Duodenal mucosa (tissue), 2 donors: ENCODE data around the gene SCG5.
A peak's percentile ranks its signal among the peaks of the same experiment; 100 is the strongest.

Source experiments
- H3K27ac ChIP-seq: one replicate; pipeline ENCODE4 v1.7.0; 2013; ENCODE audit warnings: low read depth, low read length
- H3K27me3 ChIP-seq, 2 donors: one replicate each; pipeline ENCODE4 v1.7.0; 2013; ENCODE audit warnings: low read length in 2 of 2, control low read depth in 1 of 2; ENCODE audit not compliant: insufficient read depth in 2 of 2, control insufficient read depth in 1 of 2
- H3K36me3 ChIP-seq, 2 donors: one replicate each; pipeline ENCODE4 v1.7.0; 2013; ENCODE audit warnings: low read length in 2 of 2, control low read depth in 1 of 2; ENCODE audit not compliant: insufficient read depth in 2 of 2, control insufficient read depth in 1 of 2
- H3K4me1 ChIP-seq, 2 donors: one replicate each; pipeline ENCODE4 v1.7.0; 2013; ENCODE audit warnings: low read length in 2 of 2, control low read depth in 1 of 2; ENCODE audit not compliant: insufficient read depth in 2 of 2, control insufficient read depth in 1 of 2
- H3K4me3 ChIP-seq, 2 donors: one replicate each; pipeline ENCODE4 v1.7.0; 2013; ENCODE audit warnings: low read length in 2 of 2, low read depth in 1 of 2
- H3K9ac ChIP-seq, 2 donors: one replicate each; pipeline ENCODE4 v1.7.0; 2013; ENCODE audit warnings: low read length in 2 of 2, low read depth in 1 of 2
- H3K9me3 ChIP-seq, 2 donors: one replicate each; pipeline ENCODE4 v1.7.0; 2013; ENCODE audit warnings: low read length in 2 of 2, control low read depth in 1 of 2; ENCODE audit not compliant: control insufficient read depth in 1 of 2

SCG5 gene

DNA sequence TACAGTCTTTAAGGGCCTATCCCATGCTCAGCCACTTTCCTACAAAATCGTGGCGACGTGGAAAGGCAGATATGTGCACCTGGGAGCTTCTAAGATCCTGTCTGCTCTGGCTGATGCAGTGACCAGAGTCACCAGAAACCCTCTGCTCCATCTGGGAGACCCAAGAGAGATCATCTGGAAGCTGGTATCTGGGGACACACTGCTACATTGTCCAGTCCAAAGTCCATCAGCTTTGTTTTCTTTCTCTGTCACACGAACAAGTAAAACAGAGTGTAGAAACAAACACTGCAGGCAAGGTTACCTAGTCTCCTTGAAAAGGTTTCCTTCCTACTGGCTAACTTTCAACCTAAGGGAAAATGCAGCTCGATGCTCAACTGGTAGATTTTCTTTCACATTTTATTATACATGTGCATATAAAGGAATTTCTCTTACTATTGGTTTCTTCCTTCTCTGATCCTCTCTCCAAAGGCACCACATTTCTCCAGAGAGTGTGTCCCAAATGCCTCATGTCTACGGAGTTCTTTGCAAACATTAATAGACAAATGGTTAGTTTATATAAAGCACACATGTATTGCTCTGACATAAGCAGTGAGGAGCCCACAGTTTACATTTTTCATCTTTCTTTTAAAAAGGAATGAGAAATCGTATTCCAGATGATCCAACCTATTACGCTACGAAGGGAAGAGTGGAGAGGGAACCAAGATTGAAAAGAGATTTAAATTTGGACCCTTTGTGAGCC lies 68.0 kb downstream of the SCG5 start:
- Histone ChIP-seq H3K9ac (no peak overlapping the region), H3K27me3 (peaks cover 7 to 11% of the 10 kb centered on the region in 2 donors), H3K9me3 (no peaks in the 10 kb centered on the region), H3K4me3 (no peak overlapping the region), H3K27ac (no peak overlapping the region), H3K36me3 (no peaks in the 10 kb centered on the region), H3K4me1 (peaks cover 0 to 10% of the 10 kb centered on the region in 2 donors)

GRCh38 chr15:32715276-32715675 lies 73.8 kb downstream of the SCG5 start:
- Histone ChIP-seq H3K27ac (no peak overlapping the region), H3K36me3 (no peaks in the 10 kb centered on the region), H3K27me3 (peaks cover 58 to 67% of the 10 kb centered on the region in 2 donors), H3K4me3 (no peak overlapping the region), H3K4me1 (peaks cover 3 to 14% of the 10 kb centered on the region in 2 donors), H3K9ac (no peak overlapping the region), H3K9me3 (no peaks in the 10 kb centered on the region)

- no peak overlapping the region for H3K9ac ChIP-seq
- peaks cover 66 to 69% of the 10 kb centered on the region in 2 donors for H3K27me3 ChIP-seq
- H3K4me1 ChIP-seq = peaks cover 3 to 14% of the 10 kb centered on the region in 2 donors
- no peaks in the 10 kb centered on the region for H3K9me3 ChIP-seq
- H3K4me3 ChIP-seq = no peak overlapping the region
- H3K27ac ChIP-seq = no peak overlapping the region
- no peaks in the 10 kb centered on the region for H3K36me3 ChIP-seq
These were observed 74.9 kb downstream of the SCG5 start for GRCh38 chr15:32716216-32716914.

- H3K36me3 ChIP-seq = no peaks in the 10 kb centered on the region
- no peaks in the 10 kb centered on the region for H3K9me3 ChIP-seq
- H3K27me3 ChIP-seq = peaks cover 68 to 69% of the 10 kb centered on the region in 2 donors
- peak overlapping the region; percentile 11 to 40 for H3K4me3 ChIP-seq
- peaks cover 3 to 14% of the 10 kb centered on the region in 2 donors for H3K4me1 ChIP-seq
- H3K27ac ChIP-seq = no peak overlapping the region
- no peak overlapping the region for H3K9ac ChIP-seq
These were observed 75.5 kb downstream of the SCG5 start for GRCh38 chr15:32716915-32717425.

- peak within 1 kb of the TSS in 1 of 2 donors; percentile 26 for H3K9ac ChIP-seq
- peaks cover 68 to 69% of the 10 kb centered on the region in 2 donors for H3K27me3 ChIP-seq
- H3K4me3 ChIP-seq = peak within 1 kb of the TSS; percentile 63
- no peaks in the 10 kb centered on the region for H3K9me3 ChIP-seq
- H3K4me1 ChIP-seq = peaks cover 3 to 14% of the 10 kb centered on the region in 2 donors
- H3K27ac ChIP-seq = no peak within 1 kb of the TSS
- H3K36me3 ChIP-seq = no peaks in the 10 kb centered on the region
These were observed 76.1 kb downstream of the SCG5 start, which contains the start of gene GREM1 for GRCh38 chr15:32717426-32718226. TSS of gene GREM1 (plus strand) at chr15:32718004. CDS start at chr15:32730691, 12,687 bp downstream.

- no peak overlapping the region for H3K27ac ChIP-seq
- no peaks in the 10 kb centered on the region for H3K9me3 ChIP-seq
- peak overlapping the region in 1 of 2 donors; percentile 26 for H3K9ac ChIP-seq
- no peaks in the 10 kb centered on the region for H3K36me3 ChIP-seq
- H3K27me3 ChIP-seq = peaks cover 66 to 68% of the 10 kb centered on the region in 2 donors
- H3K4me3 ChIP-seq = peak overlapping the region; percentile 63
- peaks cover 3 to 14% of the 10 kb centered on the region in 2 donors for H3K4me1 ChIP-seq
These were observed 76.8 kb downstream of the SCG5 start for GRCh38 chr15:32718227-32718820.

GRCh38 chr15:32718821-32719716 lies 77.6 kb downstream of the SCG5 start:
- Histone ChIP-seq H3K9ac (peak overlapping the region in 1 of 2 donors; percentile 26), H3K27me3 (peaks cover 60 to 62% of the 10 kb centered on the region in 2 donors)

GRCh38 chr15:32721596-32721995 lies 80.1 kb downstream of the SCG5 start:
- Histone ChIP-seq H3K27me3 (peaks cover 36 to 43% of the 10 kb centered on the region in 2 donors), H3K36me3 (no peaks in the 10 kb centered on the region), H3K27ac (no peak overlapping the region), H3K9me3 (no peaks in the 10 kb centered on the region), H3K4me3 (no peak overlapping the region), H3K4me1 (peaks cover 3 to 14% of the 10 kb centered on the region in 2 donors), H3K9ac (no peak overlapping the region)

More at GRCh38 chr15:32718821-32719716, 77.6 kb downstream of the SCG5 start:
- Histone ChIP-seq H3K27ac (no peak overlapping the region), H3K4me1 (peaks cover 3 to 14% of the 10 kb centered on the region in 2 donors), H3K9me3 (no peaks in the 10 kb centered on the region), H3K4me3 (peak overlapping the region; percentile 63), H3K36me3 (no peaks in the 10 kb centered on the region)

- peaks cover 3 to 14% of the 10 kb centered on the region in 2 donors for H3K4me1 ChIP-seq
- H3K4me3 ChIP-seq = no peak overlapping the region
- H3K27ac ChIP-seq = no peak overlapping the region
- H3K9ac ChIP-seq = no peak overlapping the region
- H3K27me3 ChIP-seq = peaks cover 31 to 38% of the 10 kb centered on the region in 2 donors
- H3K9me3 ChIP-seq = no peaks in the 10 kb centered on the region
- no peaks in the 10 kb centered on the region for H3K36me3 ChIP-seq
These were observed 80.6 kb downstream of the SCG5 start for GRCh38 chr15:32722136-32722535.
